ENCODE results near the gene SLC47A1. TPM values are rescaled to one million over a fixed set of nuclear protein-coding genes. Genes with fewer than 3 reads are reported as not detected.
"Not testable (repeated sequence)": the region's sequence is repeated elsewhere in the genome, so short reads cannot be mapped to it uniquely, and the experiment has no call there.

The SLC47A1 gene
- total RNA-seq, 1 experiment from 2014 or later = not detected

GRCh38 chr17:19495828-19496528 is 37.7 kb upstream of the SLC47A1 start:
- Histone ChIP-seq H3K4me2 (ENCODE audit: low read depth, low read length, poor library complexity, severe bottlenecking) (peak overlapping the region; percentile 78), H3K9ac (ENCODE audit: low read length) (peak overlapping the region; percentile 57), H4K20me1 (ENCODE audit: insufficient read depth, low read depth, low read length) (no peaks in the 10 kb centered on the region), H3K9me3 (ENCODE audit: low read length) (no peaks in the 10 kb centered on the region), H3K27me3 (ENCODE audit: low read length) (no peaks in the 10 kb centered on the region), H2AFZ (ENCODE audit: low read length) (no peak overlapping the region), H3K79me2 (ENCODE audit: low read length) (no peaks in the 10 kb centered on the region), H3K4me1 (ENCODE audit: low read length) (peaks cover 49% of the 10 kb centered on the region), H3K4me3 (ENCODE audit: low read length) (peak overlapping the region; percentile 55), H3K9me2 (replicated peaks; ENCODE audit: insufficient read depth, low read length) (no peaks in the 10 kb centered on the region), H3K36me3 (ENCODE audit: insufficient read depth, low read length) (no peaks in the 10 kb centered on the region), H3K27ac (ENCODE audit: low read length) (peak overlapping the region; percentile 74)
- DNase-seq = peak; percentile 61

DNA sequence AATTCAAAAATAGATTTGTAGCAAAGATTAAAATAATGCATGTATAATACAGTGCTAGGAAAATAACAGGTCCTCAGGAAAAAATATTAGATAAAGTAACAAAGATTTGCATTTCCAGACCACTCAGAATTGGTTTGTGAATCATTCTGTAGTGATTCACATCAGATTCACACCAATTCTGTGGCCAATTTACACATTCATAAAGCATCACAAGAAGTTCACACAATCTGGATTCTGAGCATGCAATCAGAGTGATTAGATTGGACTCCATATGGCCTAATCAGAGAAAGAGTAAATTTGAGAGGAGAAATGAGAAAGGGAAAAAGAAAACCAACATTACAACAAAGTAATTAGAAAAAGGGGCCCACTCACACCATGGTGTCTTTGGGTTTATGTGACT is 36.0 kb upstream of the SLC47A1 start:
- Histone ChIP-seq H2AFZ (ENCODE audit: low read length) (no peak overlapping the region), H3K4me1 (ENCODE audit: low read length) (peaks cover 44% of the 10 kb centered on the region), H3K79me2 (ENCODE audit: low read length) (no peaks in the 10 kb centered on the region), H3K4me2 (ENCODE audit: low read depth, low read length, poor library complexity, severe bottlenecking) (no peak overlapping the region), H3K36me3 (ENCODE audit: insufficient read depth, low read length) (no peaks in the 10 kb centered on the region), H3K4me3 (ENCODE audit: low read length) (no peak overlapping the region), H4K20me1 (ENCODE audit: insufficient read depth, low read depth, low read length) (no peaks in the 10 kb centered on the region), H3K9me2 (replicated peaks; ENCODE audit: insufficient read depth, low read length) (no peaks in the 10 kb centered on the region), H3K27me3 (ENCODE audit: low read length) (no peaks in the 10 kb centered on the region), H3K27ac (ENCODE audit: low read length) (no peak overlapping the region), H3K9me3 (ENCODE audit: low read length) (no peaks in the 10 kb centered on the region), H3K9ac (ENCODE audit: low read length) (no peak overlapping the region)
- DNase-seq = no peak

GRCh38 chr17:19501219-19501618 is 32.4 kb upstream of the SLC47A1 start:
- Histone ChIP-seq H3K27ac (ENCODE audit: low read length) (no peak overlapping the region), H3K27me3 (ENCODE audit: low read length) (no peaks in the 10 kb centered on the region), H2AFZ (ENCODE audit: low read length) (no peak overlapping the region), H3K4me3 (ENCODE audit: low read length) (no peak overlapping the region), H3K4me2 (ENCODE audit: low read depth, low read length, poor library complexity, severe bottlenecking) (no peak overlapping the region), H3K36me3 (ENCODE audit: insufficient read depth, low read length) (no peaks in the 10 kb centered on the region), H3K9me3 (ENCODE audit: low read length) (no peaks in the 10 kb centered on the region), H3K9me2 (replicated peaks; ENCODE audit: insufficient read depth, low read length) (no peaks in the 10 kb centered on the region), H3K4me1 (ENCODE audit: low read length) (peaks cover 36% of the 10 kb centered on the region), H3K9ac (ENCODE audit: low read length) (no peak overlapping the region), H3K79me2 (ENCODE audit: low read length) (no peaks in the 10 kb centered on the region), H4K20me1 (ENCODE audit: insufficient read depth, low read depth, low read length) (no peaks in the 10 kb centered on the region)
- no peak for DNase-seq

- Histone ChIP-seq H3K4me3 (ENCODE audit: low read length) (no peak overlapping the region), H3K9ac (ENCODE audit: low read length) (no peak overlapping the region), H3K27me3 (ENCODE audit: low read length) (no peaks in the 10 kb centered on the region), H2AFZ (ENCODE audit: low read length) (no peak overlapping the region), H3K27ac (ENCODE audit: low read length) (no peak overlapping the region), H4K20me1 (ENCODE audit: insufficient read depth, low read depth, low read length) (no peaks in the 10 kb centered on the region), H3K79me2 (ENCODE audit: low read length) (no peaks in the 10 kb centered on the region), H3K9me2 (replicated peaks; ENCODE audit: insufficient read depth, low read length) (no peaks in the 10 kb centered on the region), H3K4me2 (ENCODE audit: low read depth, low read length, poor library complexity, severe bottlenecking) (no peak overlapping the region), H3K9me3 (ENCODE audit: low read length) (no peaks in the 10 kb centered on the region), H3K4me1 (ENCODE audit: low read length) (peaks cover 24% of the 10 kb centered on the region), H3K36me3 (ENCODE audit: insufficient read depth, low read length) (no peaks in the 10 kb centered on the region)
- no peak for DNase-seq
These were observed 31.1 kb upstream of the SLC47A1 start for GRCh38 chr17:19502517-19502916.

- H3K36me3 ChIP-seq (ENCODE audit: insufficient read depth, low read length); H3K27ac ChIP-seq (ENCODE audit: low read length); DNase-seq; H3K9ac ChIP-seq (ENCODE audit: low read length); H3K27me3 ChIP-seq (ENCODE audit: low read length); H3K4me2 ChIP-seq (ENCODE audit: low read depth, low read length, poor library complexity, severe bottlenecking); H3K4me3 ChIP-seq (ENCODE audit: low read length); H4K20me1 ChIP-seq (ENCODE audit: insufficient read depth, low read depth, low read length); H2AFZ ChIP-seq (ENCODE audit: low read length); H3K9me2 ChIP-seq (replicated peaks; ENCODE audit: insufficient read depth, low read length); H3K79me2 ChIP-seq (ENCODE audit: low read length); H3K9me3 ChIP-seq (ENCODE audit: low read length): not testable (repeated sequence)
- peaks cover 40% of the 10 kb centered on the region for H3K4me1 ChIP-seq (ENCODE audit: low read length)
These were observed 28.1 kb upstream of the SLC47A1 start for GRCh38 chr17:19505561-19505960.

DNA sequence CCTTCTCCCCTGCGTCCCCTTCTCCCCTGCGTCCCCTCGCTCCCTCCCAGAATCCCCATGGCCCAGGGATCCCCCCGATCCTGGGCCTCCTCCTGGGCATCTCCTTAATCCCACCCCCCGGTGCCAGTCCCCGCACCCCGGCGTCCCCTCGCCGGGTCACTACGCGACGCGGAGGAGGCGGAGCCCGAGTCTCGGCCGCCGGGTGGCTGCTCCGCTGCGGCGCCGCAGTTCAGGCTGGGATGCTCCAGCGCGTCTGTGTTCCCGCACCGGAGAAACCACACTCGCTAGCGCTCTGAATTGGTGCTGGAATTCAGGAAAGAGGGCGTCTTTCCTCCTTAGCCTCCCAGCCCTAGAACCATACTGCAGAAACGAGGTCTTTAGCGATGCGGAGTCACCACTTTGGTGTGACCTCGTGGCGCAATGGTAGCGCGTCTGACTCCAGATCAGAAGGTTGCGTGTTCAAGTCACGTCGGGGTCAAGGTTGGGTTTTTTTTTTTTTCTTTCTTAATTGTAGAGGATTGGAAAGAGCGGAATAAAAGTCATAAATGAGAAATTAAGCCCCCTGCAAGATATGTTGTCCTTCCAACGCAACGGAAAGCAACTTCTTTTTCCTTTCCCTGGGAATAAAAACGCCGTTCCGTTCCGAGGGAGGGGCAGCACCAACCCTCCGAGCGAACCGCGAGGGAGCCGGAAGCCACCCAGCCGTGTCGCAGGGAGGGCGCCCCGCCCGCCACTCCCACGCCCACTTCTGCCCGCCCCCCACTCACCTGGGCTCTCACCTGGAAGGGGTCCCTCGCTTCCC is 25.7 kb upstream of the SLC47A1 start:
- peak; percentile 83 for DNase-seq
- H3K4me3 ChIP-seq (ENCODE audit: low read length) = peak overlapping the region; percentile 75
- H3K9me3 ChIP-seq (ENCODE audit: low read length) = no peaks in the 10 kb centered on the region

DNA sequence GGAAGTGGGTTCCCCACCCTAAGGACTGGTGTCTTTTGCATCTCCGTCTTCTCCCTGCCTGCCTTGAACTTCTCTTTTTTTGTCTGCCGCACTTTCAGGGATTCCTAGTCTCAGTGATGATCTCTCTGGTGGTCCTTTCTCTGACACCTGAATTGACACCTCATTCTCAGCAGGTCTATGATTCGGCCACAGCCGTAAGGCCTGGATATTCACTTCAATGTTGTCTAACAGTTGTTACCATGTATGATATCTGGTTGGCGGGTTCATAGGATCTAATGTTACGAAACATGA is 25.1 kb upstream of the SLC47A1 start:
- H3K27ac ChIP-seq (ENCODE audit: low read length) = peak overlapping the region; percentile 93
- peak overlapping the region; percentile 75 for H3K4me3 ChIP-seq (ENCODE audit: low read length)
- peak overlapping the region; percentile 71 for H3K9ac ChIP-seq (ENCODE audit: low read length)

More for the DNA sequence above, 25.7 kb upstream of the SLC47A1 start:
- Histone ChIP-seq H3K27ac (ENCODE audit: low read length) (peak overlapping the region; percentile 93), H4K20me1 (ENCODE audit: insufficient read depth, low read depth, low read length) (no peaks in the 10 kb centered on the region), H3K9ac (ENCODE audit: low read length) (peak overlapping the region; percentile 71), H3K36me3 (ENCODE audit: insufficient read depth, low read length) (no peaks in the 10 kb centered on the region), H3K4me2 (ENCODE audit: low read depth, low read length, poor library complexity, severe bottlenecking) (peak overlapping the region; percentile 75), H2AFZ (ENCODE audit: low read length) (peak overlapping the region; percentile 60; the same call in 1 of the 2 replicates), H3K4me1 (ENCODE audit: low read length) (peaks cover 42% of the 10 kb centered on the region), H3K79me2 (ENCODE audit: low read length) (no peaks in the 10 kb centered on the region), H3K27me3 (ENCODE audit: low read length) (no peaks in the 10 kb centered on the region), H3K9me2 (replicated peaks; ENCODE audit: insufficient read depth, low read length) (no peaks in the 10 kb centered on the region)

GRCh38 chr17:19509281-19509852 is 24.3 kb upstream of the SLC47A1 start:
- not testable (repeated sequence) for H3K9me2 ChIP-seq (replicated peaks; ENCODE audit: insufficient read depth, low read length); H3K9ac ChIP-seq (ENCODE audit: low read length); H2AFZ ChIP-seq (ENCODE audit: low read length); H3K79me2 ChIP-seq (ENCODE audit: low read length); H3K27me3 ChIP-seq (ENCODE audit: low read length); H4K20me1 ChIP-seq (ENCODE audit: insufficient read depth, low read depth, low read length); H3K9me3 ChIP-seq (ENCODE audit: low read length); H3K36me3 ChIP-seq (ENCODE audit: insufficient read depth, low read length)
- Histone ChIP-seq H3K4me2 (ENCODE audit: low read depth, low read length, poor library complexity, severe bottlenecking) (peak overlapping the region; percentile 75), H3K27ac (ENCODE audit: low read length) (peak overlapping the region; percentile 93), H3K4me3 (ENCODE audit: low read length) (0 out of 2 replicates have a peak overlapping the region, but pooled peaks have one; percentile 75), H3K4me1 (ENCODE audit: low read length) (peaks cover 43% of the 10 kb centered on the region)
- DNase-seq = peak; percentile 80

More for the DNA sequence above, 25.1 kb upstream of the SLC47A1 start:
- no peaks in the 10 kb centered on the region for H3K9me2 ChIP-seq (replicated peaks; ENCODE audit: insufficient read depth, low read length)
- no peaks in the 10 kb centered on the region for H3K79me2 ChIP-seq (ENCODE audit: low read length)
- H4K20me1 ChIP-seq (ENCODE audit: insufficient read depth, low read depth, low read length) = no peaks in the 10 kb centered on the region
- no peaks in the 10 kb centered on the region for H3K27me3 ChIP-seq (ENCODE audit: low read length)
- H2AFZ ChIP-seq (ENCODE audit: low read length) = peak overlapping the region; percentile 60; the same call in 1 of the 2 replicates
- peak overlapping the region; percentile 75 for H3K4me2 ChIP-seq (ENCODE audit: low read depth, low read length, poor library complexity, severe bottlenecking)
- H3K4me1 ChIP-seq (ENCODE audit: low read length) = peaks cover 42% of the 10 kb centered on the region
- no peaks in the 10 kb centered on the region for H3K9me3 ChIP-seq (ENCODE audit: low read length)
- peak; percentile 72 for DNase-seq
- H3K36me3 ChIP-seq (ENCODE audit: insufficient read depth, low read length) = no peaks in the 10 kb centered on the region

Measured in Karpas-422 (cell line).